ENCODE data around the gene RPS3. TPM values are rescaled to one million over a fixed set of nuclear protein-coding genes. Genes with fewer than 3 reads are reported as not detected.

RPS3 gene
- total RNA-seq, 2 experiments from 2014 or later: 4,753 to 4,828 TPM

- H3K9me3 Mint-ChIP-seq: no peaks in the 10 kb centered on the region
- POLR2A ChIA-PET: no interaction called here
Observed at GRCh38 chr11:75436806-75437205, 37.5 kb downstream of the RPS3 start.

GRCh38 chr11:75437966-75438659, 38.8 kb downstream of the RPS3 start:
- H3K9me3 ChIP-seq (ENCODE audit: control insufficient read depth in 1 of 2, insufficient read depth in 1 of 2, low read length in 2 of 2): no peaks in the 10 kb centered on the region
- TF ChIP-seq CTCF (IDR thresholded peaks at IDR 0.05): no peak
- no peak overlapping the region for H3K4me3 ChIP-seq (ENCODE audit: low read length)
- H3K4me1 ChIP-seq (ENCODE audit: insufficient read depth, low read length): no peaks in the 10 kb centered on the region
- H3K36me3 Mint-ChIP-seq (ENCODE audit: low read depth): peaks cover 5% of the 10 kb centered on the region
- no peak for ATAC-seq (ENCODE audit: poor library complexity)
- peaks cover 9% of the 10 kb centered on the region for H3K27me3 Mint-ChIP-seq
- intact Hi-C loops (cut with DNase I, micrococcal nuclease): no loop called here
- H3K4me3 Mint-ChIP-seq: no peak overlapping the region
- H3K4me1 Mint-ChIP-seq (ENCODE audit: low read depth): no peaks in the 10 kb centered on the region
- no peak overlapping the region for H3K27ac Mint-ChIP-seq
- ChIA-PET POLR2A (no interaction called here), CTCF (no interaction called here)
- H3K36me3 ChIP-seq (ENCODE audit: insufficient read depth, low read length): peaks cover 5% of the 10 kb centered on the region
- H3K9me3 Mint-ChIP-seq: no peaks in the 10 kb centered on the region
- no peak for DNase-seq
- no peak overlapping the region for H3K27ac ChIP-seq (ENCODE audit: low read depth in 1 of 2, low read length in 2 of 2)
- H3K27me3 ChIP-seq (ENCODE audit: control insufficient read depth in 1 of 2, insufficient read depth in 2 of 2, low read length in 2 of 2): peaks cover 2 to 4% of the 10 kb centered on the region in 2 experiments

More at GRCh38 chr11:75436806-75437205, 37.5 kb downstream of the RPS3 start:
- no peaks in the 10 kb centered on the region for H3K4me1 Mint-ChIP-seq (ENCODE audit: low read depth)
- CTCF ChIA-PET: no interaction called here
- peaks cover 5% of the 10 kb centered on the region for H3K36me3 Mint-ChIP-seq (ENCODE audit: low read depth)
- intact Hi-C loops (cut with DNase I, micrococcal nuclease): no loop called here
- H3K4me3 Mint-ChIP-seq: no peak overlapping the region
- no peak overlapping the region for H3K27ac ChIP-seq (ENCODE audit: low read depth in 1 of 2, low read length in 2 of 2)
- peaks cover 4% of the 10 kb centered on the region for H3K4me1 ChIP-seq (ENCODE audit: insufficient read depth, low read length)
- DNase-seq: no peak
- peaks cover 5% of the 10 kb centered on the region for H3K36me3 ChIP-seq (ENCODE audit: insufficient read depth, low read length)
- H3K4me3 ChIP-seq (ENCODE audit: low read length): no peak overlapping the region
- H3K27ac Mint-ChIP-seq: no peak overlapping the region
- TF ChIP-seq CTCF (IDR thresholded peaks at IDR 0.05): no peak
- peaks cover 0 to 3% of the 10 kb centered on the region in 2 experiments for H3K9me3 ChIP-seq (ENCODE audit: control insufficient read depth in 1 of 2, insufficient read depth in 1 of 2, low read length in 2 of 2)
- peaks cover 22% of the 10 kb centered on the region for H3K27me3 Mint-ChIP-seq
- no peak for ATAC-seq (ENCODE audit: poor library complexity)
- peaks cover 14 to 17% of the 10 kb centered on the region in 2 experiments for H3K27me3 ChIP-seq (ENCODE audit: control insufficient read depth in 1 of 2, insufficient read depth in 2 of 2, low read length in 2 of 2)

GRCh38 chr11:75439026-75439425, 39.7 kb downstream of the RPS3 start:
- POLR2A ChIA-PET: no interaction called here

More at GRCh38 chr11:75439026-75439425, 39.7 kb downstream of the RPS3 start:
- Mint-ChIP-seq H3K27ac (no peak overlapping the region), H3K4me3 (no peak overlapping the region), H3K27me3 (peaks cover 3% of the 10 kb centered on the region), H3K36me3 (ENCODE audit: low read depth) (peaks cover 5% of the 10 kb centered on the region), H3K4me1 (ENCODE audit: low read depth) (no peaks in the 10 kb centered on the region), H3K9me3 (no peaks in the 10 kb centered on the region)
- Histone ChIP-seq H3K4me1 (ENCODE audit: insufficient read depth, low read length) (no peaks in the 10 kb centered on the region), H3K9me3 (ENCODE audit: control insufficient read depth in 1 of 2, insufficient read depth in 1 of 2, low read length in 2 of 2) (no peaks in the 10 kb centered on the region), H3K4me3 (ENCODE audit: low read length) (no peak overlapping the region), H3K27ac (ENCODE audit: low read depth in 1 of 2, low read length in 2 of 2) (no peak overlapping the region), H3K36me3 (ENCODE audit: insufficient read depth, low read length) (peaks cover 5% of the 10 kb centered on the region), H3K27me3 (ENCODE audit: control insufficient read depth in 1 of 2, insufficient read depth in 2 of 2, low read length in 2 of 2) (no peaks in the 10 kb centered on the region)
- no peak for ATAC-seq (ENCODE audit: poor library complexity)
- no peak for DNase-seq
- CTCF ChIA-PET: no interaction called here
- no peak for TF ChIP-seq CTCF (IDR thresholded peaks at IDR 0.05)
- intact Hi-C loops (cut with DNase I, micrococcal nuclease): no loop called here
